Measurements from ENCODE around the gene CRYBA1. TPM values are rescaled to one million over a fixed set of nuclear protein-coding genes. Genes with fewer than 3 reads are reported as not detected.

CRYBA1 gene
- total RNA-seq, 2 experiments from 2014 or later: not detected

- ChIA-PET CTCF (no interaction called here), POLR2A (no interaction called here)
- peak in 2 of 14 experiments; percentile 40 to 57 for DNase-seq
- Histone ChIP-seq H3K4me3 (ENCODE audit: low read length) (no peak overlapping the region), H3K36me3 (ENCODE audit: insufficient read depth, low read length) (no peaks in the 10 kb centered on the region), H3K9me3 (ENCODE audit: control insufficient read depth in 1 of 2, insufficient read depth in 1 of 2, low read length in 2 of 2) (no peaks in the 10 kb centered on the region), H3K4me1 (ENCODE audit: insufficient read depth, low read length) (no peaks in the 10 kb centered on the region), H3K27ac (ENCODE audit: low read depth in 1 of 2, low read length in 2 of 2) (no peak overlapping the region), H3K27me3 (ENCODE audit: control insufficient read depth in 1 of 2, insufficient read depth in 2 of 2, low read length in 2 of 2) (no peaks in the 10 kb centered on the region)
- ATAC-seq (ENCODE audit: poor library complexity): no peak
- Mint-ChIP-seq H3K4me3 (no peak overlapping the region), H3K27ac (no peak overlapping the region), H3K36me3 (ENCODE audit: low read depth) (no peaks in the 10 kb centered on the region), H3K4me1 (ENCODE audit: low read depth) (no peaks in the 10 kb centered on the region), H3K9me3 (no peaks in the 10 kb centered on the region), H3K27me3 (no peaks in the 10 kb centered on the region)
- no peak for TF ChIP-seq CTCF (IDR thresholded peaks at IDR 0.05)
- intact Hi-C loops (cut with DNase I, micrococcal nuclease): no loop called here
Observed at GRCh38 chr17:29240968-29241963, 5.4 kb upstream of the CRYBA1 start.

GRCh38 chr17:29242051-29242450, 4.6 kb upstream of the CRYBA1 start:
- CTCF ChIA-PET: no interaction called here
- POLR2A ChIA-PET: no interaction called here
- no peak overlapping the region for H3K27ac ChIP-seq (ENCODE audit: low read depth in 1 of 2, low read length in 2 of 2)

GRCh38 chr17:29242790-29243189, 3.9 kb upstream of the CRYBA1 start:
- POLR2A ChIA-PET: no interaction called here
- Histone ChIP-seq H3K27ac (ENCODE audit: low read depth in 1 of 2, low read length in 2 of 2) (no peak overlapping the region), H3K36me3 (ENCODE audit: insufficient read depth, low read length) (no peaks in the 10 kb centered on the region), H3K9me3 (ENCODE audit: control insufficient read depth in 1 of 2, insufficient read depth in 1 of 2, low read length in 2 of 2) (no peaks in the 10 kb centered on the region), H3K4me1 (ENCODE audit: insufficient read depth, low read length) (no peaks in the 10 kb centered on the region), H3K4me3 (ENCODE audit: low read length) (no peak overlapping the region), H3K27me3 (ENCODE audit: control insufficient read depth in 1 of 2, insufficient read depth in 2 of 2, low read length in 2 of 2) (no peaks in the 10 kb centered on the region)
- H3K27me3 Mint-ChIP-seq: no peaks in the 10 kb centered on the region
- H3K4me1 Mint-ChIP-seq (ENCODE audit: low read depth): no peaks in the 10 kb centered on the region
- TF ChIP-seq CTCF (IDR thresholded peaks at IDR 0.05): no peak
- no peak for ATAC-seq (ENCODE audit: poor library complexity)
- intact Hi-C loops (cut with DNase I, micrococcal nuclease): no loop called here
- H3K9me3 Mint-ChIP-seq: no peaks in the 10 kb centered on the region
- H3K27ac Mint-ChIP-seq: no peak overlapping the region
- H3K4me3 Mint-ChIP-seq: no peak overlapping the region
- DNase-seq: no peak
- CTCF ChIA-PET: interaction anchor here (0.7 kb wide), 1 partner anchor 30 kb away, joined by 3 read pairs; no protein-coding TSS in a partner anchor
- H3K36me3 Mint-ChIP-seq (ENCODE audit: low read depth): no peaks in the 10 kb centered on the region

More at GRCh38 chr17:29242051-29242450, 4.6 kb upstream of the CRYBA1 start:
- intact Hi-C loops (cut with DNase I, micrococcal nuclease): no loop called here
- Histone ChIP-seq H3K9me3 (ENCODE audit: control insufficient read depth in 1 of 2, insufficient read depth in 1 of 2, low read length in 2 of 2) (no peaks in the 10 kb centered on the region), H3K4me1 (ENCODE audit: insufficient read depth, low read length) (no peaks in the 10 kb centered on the region), H3K36me3 (ENCODE audit: insufficient read depth, low read length) (no peaks in the 10 kb centered on the region), H3K27me3 (ENCODE audit: control insufficient read depth in 1 of 2, insufficient read depth in 2 of 2, low read length in 2 of 2) (no peaks in the 10 kb centered on the region), H3K4me3 (ENCODE audit: low read length) (no peak overlapping the region)
- H3K27ac Mint-ChIP-seq: no peak overlapping the region
- no peaks in the 10 kb centered on the region for H3K27me3 Mint-ChIP-seq
- no peak overlapping the region for H3K4me3 Mint-ChIP-seq
- H3K36me3 Mint-ChIP-seq (ENCODE audit: low read depth): no peaks in the 10 kb centered on the region
- TF ChIP-seq CTCF (IDR thresholded peaks at IDR 0.05): no peak
- DNase-seq (no peak), ATAC-seq (ENCODE audit: poor library complexity) (no peak)
- H3K4me1 Mint-ChIP-seq (ENCODE audit: low read depth): no peaks in the 10 kb centered on the region
- no peaks in the 10 kb centered on the region for H3K9me3 Mint-ChIP-seq
